Forelimb muscle (tissue), 1 donor: ENCODE data around the gene ACSL3. TPM values are rescaled to one million over a fixed set of nuclear protein-coding genes. Genes with fewer than 3 reads are reported as not detected.

Experiments used
- DNase-seq: peaks from one replicate; pipeline ENCODE4 v3.0.0-alpha.2; 2013; ENCODE audit warnings: low read depth
- polyA plus RNA-seq: library from polyadenylated mRNA; unstranded; fragments of 120-200 nt; gene quantifications from one replicate; pipeline ENCODE4 v1.2.1, GENCODE V29; 2013; ENCODE audit not compliant: insufficient read length

Gene ACSL3
- polyA plus RNA-seq, 1 donor = 44.7 TPM

DNA sequence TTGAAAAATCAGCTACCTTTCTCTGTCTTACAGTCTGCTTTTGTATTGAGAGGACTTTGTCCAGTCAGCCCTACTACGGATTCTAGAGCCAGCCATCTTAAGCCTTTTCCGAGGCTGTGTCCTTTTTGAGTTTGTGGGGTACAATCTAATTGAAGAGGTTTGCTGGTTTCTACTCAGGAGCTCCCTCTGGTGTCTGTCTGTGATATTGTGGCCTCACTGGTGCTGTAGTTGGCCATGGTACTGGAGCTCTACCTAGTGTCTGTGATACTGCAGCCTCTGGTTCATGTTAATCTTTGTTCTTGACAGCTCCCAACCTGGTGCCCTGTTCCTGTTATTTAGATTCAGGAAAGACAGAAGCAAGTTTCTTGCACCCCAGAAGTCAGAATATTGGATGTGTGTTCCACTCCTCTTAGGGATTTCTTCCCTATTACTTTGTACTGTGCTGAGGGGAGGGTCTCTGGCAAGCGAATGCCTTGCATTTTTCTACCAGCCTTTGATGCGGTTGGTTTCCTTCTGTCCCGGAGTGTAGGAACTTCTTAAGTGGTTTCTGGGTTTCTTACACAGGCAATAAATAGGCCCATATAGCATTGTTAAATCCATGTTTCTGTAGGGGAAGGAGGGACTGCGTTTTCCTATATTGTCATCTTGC is 78.5 kb downstream of the ACSL3 start:
- no peak for DNase-seq

DNA sequence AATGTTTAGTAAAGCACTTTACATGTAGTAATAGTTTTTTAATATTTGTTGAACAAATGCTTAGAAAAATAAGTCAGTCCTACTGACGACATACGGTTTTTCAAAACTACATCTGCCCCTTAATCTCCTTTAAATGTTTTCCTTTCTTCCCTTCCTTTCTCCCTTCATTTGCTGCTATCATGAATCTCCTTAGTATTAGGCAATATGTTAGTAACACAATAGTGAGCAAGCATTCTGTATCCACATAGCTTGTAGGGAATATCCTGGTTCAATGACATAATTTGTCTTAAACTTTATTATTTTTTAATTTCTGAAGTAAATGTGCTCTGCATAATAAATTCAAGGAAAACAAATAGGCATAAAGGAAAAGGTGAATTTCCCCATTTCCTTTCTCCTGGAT is 79.1 kb downstream of the ACSL3 start:
- DNase-seq = no peak

DNA sequence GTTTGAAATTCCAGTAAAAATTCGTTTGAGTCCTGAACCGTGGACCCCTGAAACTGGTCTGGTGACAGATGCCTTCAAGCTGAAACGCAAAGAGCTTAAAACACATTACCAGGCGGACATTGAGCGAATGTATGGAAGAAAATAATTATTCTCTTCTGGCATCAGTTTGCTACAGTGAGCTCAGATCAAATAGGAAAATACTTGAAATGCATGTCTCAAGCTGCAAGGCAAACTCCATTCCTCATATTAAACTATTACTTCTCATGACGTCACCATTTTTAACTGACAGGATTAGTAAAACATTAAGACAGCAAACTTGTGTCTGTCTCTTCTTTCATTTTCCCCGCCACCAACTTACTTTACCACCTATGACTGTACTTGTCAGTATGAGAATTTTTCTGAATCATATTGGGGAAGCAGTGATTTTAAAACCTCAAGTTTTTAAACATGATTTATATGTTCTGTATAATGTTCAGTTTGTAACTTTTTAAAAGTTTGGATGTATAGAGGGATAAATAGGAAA is 80.7 kb downstream of the ACSL3 start:
- no peak for DNase-seq

DNA sequence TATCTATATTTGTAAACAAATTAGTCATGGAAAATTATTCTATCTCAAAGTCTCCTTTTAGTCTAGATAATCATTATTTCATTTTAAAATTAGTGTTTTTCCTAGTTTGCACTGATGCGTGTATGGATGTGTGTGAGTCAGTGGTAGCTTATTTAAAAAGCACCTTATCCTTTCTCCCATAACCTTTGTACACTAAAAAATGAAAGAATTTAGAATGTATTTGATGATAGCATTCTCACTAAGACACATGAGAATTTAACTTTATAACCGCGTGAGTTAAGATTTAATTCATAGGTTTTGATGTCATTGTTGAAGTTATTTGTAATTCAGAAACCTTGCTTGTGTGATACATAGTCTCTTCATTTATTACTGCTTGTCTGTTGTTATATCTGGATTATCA is 81.7 kb downstream of the ACSL3 start:
- DNase-seq = no peak

DNA sequence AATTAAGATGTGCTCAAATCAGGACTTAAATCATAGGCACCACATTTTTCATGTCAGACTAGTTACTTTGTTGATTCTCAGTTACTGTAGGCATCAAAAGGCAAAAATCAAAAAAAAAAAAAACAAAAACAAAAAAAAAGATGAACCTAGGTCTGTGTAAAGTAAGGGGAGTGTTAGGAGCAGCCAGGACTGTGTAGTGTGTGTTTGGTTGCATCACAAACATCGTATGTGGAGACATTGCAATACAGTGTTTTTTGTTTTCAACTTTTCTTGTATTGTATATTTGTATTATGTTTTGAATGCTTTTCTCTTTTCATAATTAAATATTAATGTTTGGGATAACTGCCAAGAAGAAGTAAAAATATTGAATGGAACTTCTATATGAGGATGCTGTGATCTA is 82.1 kb downstream of the ACSL3 start:
- no peak for DNase-seq

DNA sequence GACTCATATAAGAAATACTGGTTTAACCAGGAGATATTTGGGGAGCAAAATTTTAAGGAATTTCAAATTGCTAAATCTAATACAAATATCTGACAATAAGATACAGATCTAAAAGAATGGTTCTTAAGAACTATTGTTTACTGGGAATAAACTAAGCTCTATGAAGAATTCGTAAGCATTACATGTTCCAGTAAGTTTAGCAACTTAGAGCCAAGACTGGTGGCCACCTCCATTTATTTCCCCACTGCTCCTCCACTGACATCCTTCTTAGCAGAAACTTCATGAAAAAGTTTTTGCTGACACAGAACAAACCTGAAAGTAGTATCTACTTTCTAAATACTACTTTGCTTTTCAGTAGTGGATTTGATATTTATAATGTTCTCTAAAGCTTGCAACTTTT is 83.0 kb downstream of the ACSL3 start:
- no peak for DNase-seq

DNA sequence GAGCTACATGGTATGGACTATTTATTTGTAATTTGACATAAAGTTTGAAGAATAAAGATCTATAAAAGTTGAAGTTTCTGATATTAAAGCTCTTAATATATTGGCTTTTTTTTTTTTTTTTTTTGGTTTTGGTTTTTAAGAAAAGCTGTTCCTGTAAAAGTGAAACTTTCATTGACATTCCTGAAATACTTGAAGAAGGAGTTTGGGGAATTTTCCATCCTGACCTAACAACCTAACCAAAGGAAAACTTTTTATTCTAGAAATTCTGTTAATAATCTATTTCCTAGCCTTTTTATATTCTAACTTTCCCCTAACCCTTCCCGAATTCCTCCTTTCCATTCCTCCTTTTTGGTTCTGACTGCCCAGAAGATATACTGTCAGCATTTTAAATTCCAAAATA is 83.7 kb downstream of the ACSL3 start:
- DNase-seq = no peak

DNA sequence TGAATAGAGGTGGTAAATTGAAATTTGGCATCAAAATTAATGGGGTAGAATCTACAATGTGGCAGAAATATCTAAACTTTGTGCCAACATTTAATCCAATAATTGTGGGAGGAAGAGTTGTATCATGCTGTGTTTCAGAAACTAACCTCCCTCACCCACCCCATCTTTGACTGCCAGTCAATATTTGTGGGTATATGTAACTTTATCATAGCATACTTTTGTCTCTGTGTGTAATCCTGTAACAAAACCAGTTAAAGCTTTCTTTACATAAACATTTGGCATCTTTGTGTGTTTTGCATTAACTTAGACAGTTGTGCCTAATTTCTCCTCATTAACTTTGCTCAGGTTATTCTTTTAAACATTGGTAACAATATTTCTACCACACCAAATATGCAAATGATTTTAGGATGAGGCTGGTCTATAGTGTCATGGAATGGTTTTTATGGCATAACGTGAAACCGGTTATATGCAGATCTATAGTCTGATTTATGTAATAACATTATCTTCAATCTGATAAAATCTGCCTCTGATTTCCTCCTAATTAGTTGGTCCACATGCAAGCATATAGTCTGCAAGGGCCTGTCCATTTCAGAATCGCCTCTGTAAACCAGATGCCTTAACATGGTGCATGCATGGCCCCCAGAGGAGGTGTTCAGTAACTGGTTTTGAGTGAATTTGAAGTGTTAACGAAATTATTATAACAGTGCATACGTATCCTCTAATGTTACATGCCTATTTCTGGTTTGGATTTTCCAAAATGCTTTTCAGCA is 84.3 kb downstream of the ACSL3 start:
- no peak for DNase-seq

DNA sequence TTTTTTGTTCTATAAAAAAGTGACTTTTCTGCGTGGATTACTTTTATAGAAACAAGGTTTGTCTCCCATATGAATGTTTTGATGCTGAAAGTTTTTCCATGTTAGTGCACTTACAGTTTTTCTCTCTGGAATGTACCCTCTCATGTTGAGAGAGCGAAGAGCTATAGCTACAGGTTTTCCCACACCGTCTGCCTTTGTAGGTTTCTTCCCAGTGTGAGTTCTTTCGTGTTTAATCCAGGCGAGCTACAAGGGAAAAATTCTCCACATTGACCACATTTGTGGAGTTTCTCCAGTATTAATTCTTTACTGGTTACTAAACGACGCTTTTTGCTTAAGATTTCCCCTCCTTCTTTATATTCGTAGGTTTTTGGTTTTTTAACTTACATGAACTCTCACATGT is 85.1 kb downstream of the ACSL3 start:
- no peak for DNase-seq

DNA sequence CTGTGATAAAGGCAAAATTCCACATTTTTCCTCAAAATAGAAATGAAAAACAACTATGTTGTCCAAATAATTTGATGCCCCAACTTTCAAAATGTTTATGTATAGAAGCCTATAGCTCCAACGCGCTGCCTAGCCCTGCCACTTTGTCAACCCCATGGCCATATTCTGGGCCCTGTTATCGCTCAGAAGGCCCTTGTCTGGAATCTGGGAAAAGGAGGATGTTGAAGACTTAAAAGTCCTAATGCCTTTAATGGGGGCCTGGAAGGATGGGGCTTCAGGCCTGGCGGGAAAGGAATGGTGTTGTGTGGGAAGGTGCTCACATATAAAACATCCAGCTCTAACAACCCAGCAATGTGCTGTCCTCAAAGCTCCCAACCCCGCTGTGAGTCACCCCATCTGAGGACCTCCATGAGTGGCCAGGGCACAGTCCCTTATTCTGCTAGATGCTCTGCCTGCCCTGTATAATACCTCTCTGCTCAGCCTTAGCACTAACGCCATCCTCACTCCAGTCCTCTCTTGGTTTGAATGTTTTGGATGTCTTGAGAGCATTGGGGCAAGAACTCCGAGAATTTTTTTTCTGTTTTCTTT is 86.0 kb downstream of the ACSL3 start:
- DNase-seq = no peak

DNA sequence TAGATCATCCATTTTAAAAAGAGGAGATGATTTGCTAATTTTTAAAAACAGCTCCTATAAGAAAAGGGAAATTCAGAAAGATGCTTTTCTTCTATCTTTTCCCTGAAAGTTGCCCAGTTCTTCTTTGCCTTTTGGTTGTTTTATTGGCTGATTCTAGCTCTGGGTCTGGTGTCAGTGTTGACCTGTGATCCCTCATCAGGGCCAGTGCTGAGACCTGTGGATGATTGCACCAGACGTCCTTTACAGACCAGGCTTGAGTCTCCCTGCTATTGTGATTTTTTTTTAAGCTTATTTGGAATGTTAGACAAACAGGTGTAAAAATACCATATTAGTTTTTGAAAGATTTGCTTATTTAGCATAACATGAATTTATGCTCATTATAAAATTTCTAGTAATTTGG is 88.2 kb downstream of the ACSL3 start:
- no peak for DNase-seq

DNA sequence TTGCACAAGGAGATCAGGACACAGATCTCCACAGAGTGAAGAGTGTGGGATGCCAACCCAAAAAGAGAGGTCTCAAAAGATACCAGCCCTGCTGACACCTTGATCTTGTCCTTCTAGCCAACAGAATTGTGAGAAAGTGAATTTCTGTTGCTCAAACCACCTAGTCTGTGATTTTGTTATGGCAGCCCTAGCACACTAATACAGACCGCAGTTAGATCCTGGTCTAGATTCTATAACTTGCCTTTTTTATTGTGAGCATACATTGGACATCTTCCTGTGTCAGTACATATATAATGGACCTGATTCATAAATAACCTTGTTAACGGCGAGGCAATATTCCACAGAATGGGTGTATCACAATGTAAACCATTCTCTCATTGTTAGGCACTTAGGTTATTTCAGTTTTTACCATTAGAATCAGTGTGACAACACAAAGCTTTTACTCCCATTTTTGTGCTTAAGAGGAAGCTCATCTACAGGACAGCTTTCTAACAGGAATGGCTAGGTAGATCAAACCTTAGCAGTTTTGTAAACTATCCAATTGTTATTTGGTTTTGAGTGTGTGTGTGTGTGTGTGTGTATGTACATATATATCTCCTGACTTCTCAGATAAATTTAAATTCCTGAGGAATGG is 89.0 kb downstream of the ACSL3 start:
- no peak for DNase-seq

DNA sequence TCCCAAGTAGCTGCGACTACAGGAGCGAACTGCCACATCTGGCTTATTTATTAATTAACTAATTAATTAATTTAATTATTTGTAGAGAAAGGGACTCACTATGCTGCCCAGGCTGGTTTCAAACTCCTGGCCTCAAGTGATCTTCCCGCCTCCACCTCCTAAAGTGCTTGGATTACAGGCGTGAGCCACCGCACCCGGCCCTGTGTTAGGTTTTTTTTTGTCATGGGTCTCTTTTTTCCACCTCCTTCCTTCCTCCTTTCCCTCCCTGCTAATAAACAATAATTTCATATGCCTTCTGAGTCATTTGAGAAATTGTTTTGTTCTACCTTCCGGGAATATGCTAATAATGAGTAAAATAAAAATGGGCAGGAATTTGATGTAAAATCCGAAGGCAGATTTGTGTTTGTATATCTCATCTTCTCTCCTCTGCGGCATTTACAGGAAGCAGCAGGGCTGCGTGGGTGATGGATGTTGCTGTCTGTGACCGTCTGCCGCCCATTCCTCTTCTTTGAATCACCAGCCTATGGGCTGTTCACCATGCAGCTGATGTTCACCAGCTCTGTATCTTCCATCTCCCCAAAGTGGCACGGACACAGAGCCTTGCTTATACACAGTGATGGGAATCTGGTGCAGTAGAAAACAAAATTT is 89.9 kb downstream of the ACSL3 start:
- no peak for DNase-seq

DNA sequence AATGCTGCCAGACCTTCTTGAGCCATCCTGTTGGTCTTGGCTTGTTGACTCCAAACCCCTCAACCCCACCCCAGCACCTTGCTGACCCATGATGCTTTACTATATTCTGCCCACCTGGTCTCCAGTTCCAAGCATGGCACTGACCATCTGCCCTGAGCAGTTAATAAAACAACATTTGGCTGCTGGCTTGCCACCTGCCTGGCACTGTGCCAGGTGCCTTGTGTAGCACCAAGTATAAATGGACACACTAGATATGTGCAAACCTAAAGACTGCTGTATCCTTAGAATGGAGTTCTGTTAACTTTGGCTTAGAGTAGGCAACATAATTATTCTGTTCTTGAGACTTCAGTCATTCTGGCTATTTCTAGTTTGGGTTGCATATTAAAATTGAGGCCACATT is 91.4 kb downstream of the ACSL3 start:
- no peak for DNase-seq

DNA sequence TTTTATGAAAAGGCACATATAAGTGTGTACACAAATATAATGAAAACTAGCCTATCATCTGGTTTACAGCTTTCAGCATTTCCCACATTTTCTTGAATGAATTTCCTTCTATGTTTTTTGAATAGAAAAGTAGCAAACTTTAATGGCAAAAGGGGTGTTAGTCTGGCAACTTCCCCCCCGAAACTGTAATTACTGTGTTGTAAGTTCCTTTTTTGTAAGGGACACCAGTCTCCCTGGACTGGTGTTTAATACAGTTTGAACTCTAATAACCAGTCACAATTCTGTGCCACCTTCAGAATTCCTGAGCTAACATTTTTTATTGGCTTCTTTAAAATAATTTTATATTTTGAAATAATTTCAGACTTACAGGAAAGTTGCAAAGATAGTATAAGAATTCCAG is 94.2 kb downstream of the ACSL3 start:
- no peak for DNase-seq

DNA sequence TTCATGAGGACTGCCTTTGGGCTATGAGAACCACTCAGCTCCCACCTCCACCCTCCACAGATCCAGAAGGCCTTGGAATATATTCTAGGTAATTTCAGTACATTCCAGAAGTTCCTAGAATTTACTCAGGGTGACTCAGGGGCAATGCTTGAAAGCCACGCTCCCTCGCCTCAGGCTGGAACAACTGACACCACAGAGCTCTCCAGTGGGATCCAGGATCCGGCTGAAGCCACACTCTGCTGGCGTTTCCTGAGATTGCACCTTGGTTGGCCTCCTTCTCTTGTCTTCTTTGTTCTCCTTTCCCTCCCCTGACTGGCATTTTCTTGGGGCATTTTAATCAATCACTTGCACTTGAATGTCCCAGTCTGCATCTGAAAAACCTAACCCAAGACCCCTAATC is 98.5 kb downstream of the ACSL3 start:
- no peak for DNase-seq

DNA sequence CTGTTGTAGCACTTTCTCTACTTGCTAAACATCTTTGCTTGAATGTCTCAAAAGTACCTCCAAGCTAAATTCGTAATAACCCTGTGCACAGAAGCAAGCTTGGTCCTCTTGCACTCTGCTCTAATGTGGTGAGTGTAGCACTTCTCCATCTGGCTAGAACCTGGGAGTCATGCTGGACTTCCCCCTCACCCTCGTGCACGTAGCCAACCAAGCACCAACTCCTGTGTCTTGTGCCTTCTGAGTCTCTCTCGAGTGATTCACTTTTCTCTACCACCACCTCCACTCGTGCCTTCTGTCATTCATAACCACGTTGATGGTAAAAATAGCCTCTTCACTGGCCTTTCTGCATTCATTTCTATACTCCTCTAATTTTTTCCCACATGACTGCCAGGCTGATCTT is 99.3 kb downstream of the ACSL3 start:
- DNase-seq = no peak

DNA sequence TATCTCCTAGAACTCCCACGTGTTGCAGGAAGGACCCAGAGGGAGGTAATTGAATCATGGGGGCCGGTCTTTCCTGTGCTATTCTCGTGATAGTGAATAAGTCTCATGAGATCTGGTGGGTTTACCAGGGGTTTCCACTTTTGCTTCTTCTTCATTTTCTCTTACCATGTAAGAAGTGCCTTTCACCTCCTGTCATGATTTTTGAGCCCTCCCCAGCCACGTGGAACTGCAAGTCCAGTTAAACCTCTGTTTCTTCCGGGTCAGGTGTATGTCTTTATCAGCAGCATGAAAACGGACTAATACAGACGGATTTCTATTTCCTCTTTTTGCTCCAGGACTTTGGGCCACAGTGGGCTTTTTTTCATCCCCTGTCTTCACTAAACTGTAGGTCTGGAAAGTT is 102.8 kb downstream of the ACSL3 start:
- DNase-seq = no peak

DNA sequence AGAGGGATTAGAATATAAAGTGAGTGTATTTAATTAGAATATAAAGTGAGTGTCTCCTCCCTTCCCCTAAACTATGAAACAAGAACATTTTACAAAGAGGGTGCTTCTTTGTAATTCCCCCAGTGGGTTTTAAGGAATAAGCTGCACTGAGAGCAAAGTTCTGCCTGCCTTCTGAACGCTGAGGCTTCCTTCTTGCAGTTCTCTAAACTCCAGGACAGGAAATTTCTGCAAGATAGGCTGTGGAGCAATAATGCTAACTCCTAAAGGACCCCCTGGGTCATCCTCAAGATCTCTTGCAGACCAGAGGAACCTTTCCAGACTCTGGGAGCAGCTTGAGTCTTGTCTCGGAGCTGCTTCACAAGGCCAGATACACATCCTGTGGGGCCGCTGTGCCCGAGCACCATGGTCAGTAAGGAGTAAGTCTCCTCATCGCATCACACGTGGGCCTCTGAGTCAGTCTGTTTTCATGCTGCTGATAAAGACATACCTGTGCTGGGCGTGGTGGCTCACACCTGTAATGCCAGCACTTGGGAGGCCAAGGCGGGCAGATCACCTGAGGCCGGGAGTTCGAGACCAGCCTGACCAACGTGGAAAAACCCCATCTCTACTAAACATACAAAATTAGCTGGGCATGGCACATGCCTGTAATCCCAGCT is 103.7 kb downstream of the ACSL3 start:
- no peak for DNase-seq

DNA sequence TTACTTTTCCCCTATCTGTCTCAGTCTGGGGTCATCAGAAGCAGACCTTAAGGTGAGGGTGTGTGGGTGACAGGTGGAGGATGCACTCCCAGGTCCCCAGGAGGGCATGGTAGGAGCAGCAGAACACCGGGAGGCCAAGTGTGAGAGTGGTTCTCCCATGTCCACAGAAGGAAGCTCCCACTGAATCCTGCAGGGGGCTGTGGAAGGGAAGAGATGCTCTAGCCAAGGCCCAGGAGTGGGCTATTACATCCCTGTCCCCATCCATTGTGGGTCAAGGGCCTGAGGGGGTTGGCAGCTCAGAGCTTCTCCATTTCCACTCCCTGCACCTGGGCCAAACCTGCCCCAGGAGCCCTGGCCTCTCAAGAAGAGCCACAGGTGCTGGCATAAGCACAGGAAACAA is 104.7 kb downstream of the ACSL3 start:
- no peak for DNase-seq

DNA sequence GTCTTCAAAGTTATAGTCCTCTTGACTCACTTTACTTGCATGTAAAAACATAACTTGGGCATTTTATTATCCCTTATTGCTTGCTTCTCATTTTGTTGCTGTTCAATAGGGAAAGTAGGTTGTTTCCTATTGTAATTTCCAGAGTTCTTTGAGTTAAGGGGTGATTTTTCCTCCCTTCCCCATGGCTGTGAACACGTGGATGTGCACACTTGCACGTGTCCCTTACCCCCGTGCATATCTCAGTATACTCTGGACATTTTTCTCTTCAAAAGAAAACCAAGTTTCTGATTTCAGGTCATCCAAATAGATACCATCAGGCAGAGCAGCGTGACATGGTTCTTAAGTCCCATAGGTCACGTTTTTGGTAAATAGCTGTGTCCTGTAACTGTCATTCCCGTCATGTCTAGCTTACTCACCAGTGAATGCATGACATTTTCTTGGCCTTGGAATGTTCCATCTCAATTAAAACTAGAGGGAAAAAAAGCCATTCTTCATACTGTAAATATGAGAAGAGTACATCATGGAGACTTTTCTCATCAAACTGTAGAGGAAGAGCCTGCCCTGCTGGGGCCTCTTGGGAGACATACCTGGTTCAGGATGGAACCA is 107.8 kb downstream of the ACSL3 start:
- no peak for DNase-seq
